NB4 (cell line): Measurements from ENCODE around the gene CNGB1.

Experiments used
- DNase-seq: peaks from one replicate; pipeline ENCODE4 v3.0.0; 2010; ENCODE audit warnings: low read depth
- H3K4me3 ChIP-seq: one replicate; pipeline ENCODE4 v1.5.1; 2011; ENCODE audit warnings: mild to moderate bottlenecking, low read depth, low read length, moderate library complexity
- CTCF ChIP-seq: IDR thresholded peaks from one replicate; pipeline ENCODE4 v1.5.1; 2012; ENCODE audit warnings: low read depth, low read length
- MAX ChIP-seq: IDR thresholded peaks from 2 replicates; pipeline ENCODE4 v1.6.1; 2011; ENCODE audit warnings: low read depth, low read length
- MYC ChIP-seq: IDR thresholded peaks from 2 replicates; pipeline ENCODE4 v1.6.1; 2011; ENCODE audit warnings: low read depth, low read length
- POLR2A ChIP-seq: IDR thresholded peaks from 2 replicates; pipeline ENCODE4 v1.6.1; 2011; ENCODE audit warnings: mild to moderate bottlenecking; ENCODE audit not compliant: insufficient read length; ENCODE audit errors: extremely low read depth

The CNGB1 gene

DNA sequence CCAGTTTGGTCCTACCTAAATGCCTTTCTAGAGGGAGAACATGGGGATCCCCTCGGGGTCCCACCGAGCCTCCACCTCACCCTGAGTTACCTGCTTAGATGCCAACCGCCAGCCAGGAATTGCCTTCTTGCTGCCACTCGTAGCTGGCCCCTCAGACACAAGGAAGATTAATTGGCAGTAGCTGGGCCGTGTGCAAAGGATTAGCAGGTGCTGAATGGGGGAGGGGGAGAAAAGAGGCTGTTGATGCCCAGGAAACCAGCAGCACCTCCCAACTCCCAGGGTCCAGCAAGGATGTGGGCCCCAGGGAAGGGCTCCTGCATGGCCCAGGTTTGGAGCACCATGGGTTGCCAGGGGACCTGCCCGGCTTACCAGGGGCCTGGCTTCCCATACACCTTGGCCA is at the start of gene CNGB1:
Gene CNGB1, minus strand, starts transcription at position 159 of the 400 bp plus-strand sequence. CDS start 3,842 bp downstream, outside the sequence.
- no peak for DNase-seq
- TF ChIP-seq MYC (no peak), MAX (no peak), CTCF (no peak), POLR2A (no peak)

GRCh38 chr16:58019866-58020538 is 49.1 kb upstream of the CNGB1 start:
- H3K4me3 ChIP-seq = no peak overlapping the region
- TF ChIP-seq MYC (no peak), CTCF (no peak), MAX (no peak), POLR2A (no peak)
- DNase-seq = no peak

More for the DNA sequence above, at the start of gene CNGB1:
- no peak within 1 kb of the TSS for H3K4me3 ChIP-seq

DNA sequence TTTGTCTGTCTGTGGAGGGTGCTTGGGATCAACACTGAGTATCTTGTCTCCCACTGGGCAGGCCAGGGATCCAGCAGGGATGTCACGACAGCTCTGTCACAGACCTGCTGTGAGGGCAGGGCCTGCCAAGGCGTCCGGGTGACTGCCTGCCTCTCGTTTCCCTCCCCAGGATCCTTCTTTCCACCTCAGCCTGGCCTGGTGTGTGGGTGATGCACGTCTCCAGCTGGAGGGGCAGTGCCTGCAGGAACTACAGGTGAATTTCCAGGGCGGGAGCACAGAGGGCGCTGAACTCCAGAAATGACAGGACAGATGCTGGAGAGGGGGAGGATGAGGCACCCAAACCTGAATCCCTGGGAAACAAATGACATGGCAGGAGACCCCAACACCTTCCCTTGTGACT is 47.9 kb upstream of the CNGB1 start:
- no peak for DNase-seq
- TF ChIP-seq MAX = no peak
- TF ChIP-seq MYC = no peak
- no peak for TF ChIP-seq CTCF

DNA sequence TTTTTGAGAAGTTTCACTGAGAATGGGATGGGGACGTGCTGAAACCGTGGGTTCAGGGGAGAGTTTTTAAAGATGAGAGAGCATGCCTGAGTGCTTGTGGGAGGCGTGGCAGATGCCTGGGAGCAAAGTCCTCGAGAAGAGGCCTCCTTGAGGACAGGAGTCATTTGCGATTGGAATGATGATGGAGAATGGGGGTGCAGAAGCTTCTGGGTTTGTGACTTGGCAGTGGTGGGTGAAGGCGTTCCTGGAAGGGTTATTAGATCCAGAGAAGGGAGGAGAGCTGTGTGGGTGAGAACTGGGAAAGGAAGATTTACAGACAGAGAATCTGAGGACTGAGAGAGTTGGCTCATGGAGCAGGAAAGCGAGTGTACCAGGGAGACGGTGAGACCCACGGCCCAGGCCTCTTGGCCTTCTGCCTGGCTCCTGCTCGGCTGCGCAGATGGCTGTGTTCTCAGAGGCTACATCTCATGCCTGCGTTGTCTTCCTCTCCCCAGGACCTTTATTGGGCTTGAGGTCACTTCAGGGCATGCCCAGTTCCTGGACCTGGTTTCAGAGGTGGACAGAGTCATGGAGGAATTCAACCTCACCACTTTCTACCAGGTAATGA is 46.0 kb upstream of the CNGB1 start:
- DNase-seq = no peak
- no peak overlapping the region for H3K4me3 ChIP-seq
- no peak for TF ChIP-seq MAX
- TF ChIP-seq CTCF = no peak
- TF ChIP-seq MYC = no peak
- TF ChIP-seq POLR2A = no peak

More for the DNA sequence above, 47.9 kb upstream of the CNGB1 start:
- no peak overlapping the region for H3K4me3 ChIP-seq

GRCh38 chr16:58013201-58013956 is 42.5 kb upstream of the CNGB1 start:
- no peak for DNase-seq
- TF ChIP-seq POLR2A = no peak
- no peak for TF ChIP-seq CTCF
- TF ChIP-seq MYC = no peak
- no peak for TF ChIP-seq MAX
- no peak overlapping the region for H3K4me3 ChIP-seq
